Brain microvascular endothelial cell (primary cell): Measurements from ENCODE around the gene PKIG.

Source experiments
- DNase-seq: peaks from one replicate; pipeline ENCODE4 v3.0.0-alpha.2; 2020
- H3K27ac ChIP-seq: fragments of 250-450 bp; sonication (Bioruptor Pico); 2 replicates; pipeline ENCODE4 v1.5.1; 2020; ENCODE audit warnings: mild to moderate bottlenecking, moderate library complexity
- H3K27me3 ChIP-seq: fragments of 250-450 bp; sonication (Bioruptor Pico); replicated peaks from 2 replicates; pipeline ENCODE4 v1.5.1; 2020; ENCODE audit warnings: mild to moderate bottlenecking
- H3K36me3 ChIP-seq: fragments of 250-450 bp; sonication (Bioruptor Pico); replicated peaks from 2 replicates; pipeline ENCODE4 v1.5.1; 2020; ENCODE audit warnings: mild to moderate bottlenecking
- H3K4me3 ChIP-seq: 2 replicates; pipeline ENCODE4 v1.5.1; 2011; ENCODE audit warnings: low read depth, mild to moderate bottlenecking, control low read depth, low read length, moderate library complexity
- in situ Hi-C: cut with HindIII; loops from 2 replicates; pipeline ENCODE4 v1.10.0; 2017; ENCODE audit warnings: low sequenced_read_pairs, low pct_ligation_motif_present
- TF ChIP-seq, protein P1 (sequence below): IDR thresholded peaks from 2 replicates; pipeline ENCODE4 v1.5.1; 2011; ENCODE audit warnings: low read depth, mild to moderate bottlenecking, moderate library complexity, low read length, control low read depth, inconsistent platforms; ENCODE audit errors: missing control alignments

The PKIG gene

GRCh38 chr20:44582311-44583025 is at the start of gene PKIG:
Gene PKIG (plus strand): TSS chr20:44582579. CDS start chr20:44614557, 31,978 bp downstream.
- Histone ChIP-seq H3K27me3 (no peaks in the 10 kb centered on the region), H3K36me3 (no peaks in the 10 kb centered on the region), H3K27ac (peak within 1 kb of the TSS; percentile 41), H3K4me3 (peak within 1 kb of the TSS; percentile 46)
- TF ChIP-seq, protein P1, sequence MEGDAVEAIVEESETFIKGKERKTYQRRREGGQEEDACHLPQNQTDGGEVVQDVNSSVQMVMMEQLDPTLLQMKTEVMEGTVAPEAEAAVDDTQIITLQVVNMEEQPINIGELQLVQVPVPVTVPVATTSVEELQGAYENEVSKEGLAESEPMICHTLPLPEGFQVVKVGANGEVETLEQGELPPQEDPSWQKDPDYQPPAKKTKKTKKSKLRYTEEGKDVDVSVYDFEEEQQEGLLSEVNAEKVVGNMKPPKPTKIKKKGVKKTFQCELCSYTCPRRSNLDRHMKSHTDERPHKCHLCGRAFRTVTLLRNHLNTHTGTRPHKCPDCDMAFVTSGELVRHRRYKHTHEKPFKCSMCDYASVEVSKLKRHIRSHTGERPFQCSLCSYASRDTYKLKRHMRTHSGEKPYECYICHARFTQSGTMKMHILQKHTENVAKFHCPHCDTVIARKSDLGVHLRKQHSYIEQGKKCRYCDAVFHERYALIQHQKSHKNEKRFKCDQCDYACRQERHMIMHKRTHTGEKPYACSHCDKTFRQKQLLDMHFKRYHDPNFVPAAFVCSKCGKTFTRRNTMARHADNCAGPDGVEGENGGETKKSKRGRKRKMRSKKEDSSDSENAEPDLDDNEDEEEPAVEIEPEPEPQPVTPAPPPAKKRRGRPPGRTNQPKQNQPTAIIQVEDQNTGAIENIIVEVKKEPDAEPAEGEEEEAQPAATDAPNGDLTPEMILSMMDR = no peak
- DNase-seq = peak; percentile 58
- in situ Hi-C loops = no loop called here

GRCh38 chr20:44532981-44533331 is 49.4 kb upstream of the PKIG start:
- peak overlapping the region; percentile 21 for H3K27ac ChIP-seq
- in situ Hi-C loops = no loop called here
- H3K36me3 ChIP-seq = no peaks in the 10 kb centered on the region
- H3K4me3 ChIP-seq = no peak overlapping the region
- peak; percentile 52 for DNase-seq
- no peaks in the 10 kb centered on the region for H3K27me3 ChIP-seq
- TF ChIP-seq, protein P1 = no peak

DNA sequence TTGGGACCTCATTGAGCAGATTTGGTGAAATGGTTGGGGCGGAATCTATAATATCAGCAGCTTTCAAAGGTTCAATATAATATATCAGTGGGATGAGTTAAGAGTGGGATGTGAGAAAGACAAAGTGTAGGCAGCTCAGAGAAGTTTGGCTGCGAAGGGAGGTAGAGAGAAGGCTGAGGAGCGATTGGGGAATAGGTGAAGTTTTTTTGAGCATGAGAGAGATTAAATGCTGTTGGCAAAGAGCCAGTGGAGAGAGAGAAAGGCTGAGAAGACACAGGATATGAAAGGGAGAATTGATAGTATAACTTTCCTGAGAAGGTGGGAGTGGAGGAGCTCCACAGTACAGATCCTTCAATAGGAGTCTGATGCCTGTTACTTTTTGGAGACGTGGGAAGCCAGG is 48.5 kb upstream of the PKIG start:
- no peak for DNase-seq
- no peak overlapping the region for H3K4me3 ChIP-seq
- in situ Hi-C loops = no loop called here
- H3K36me3 ChIP-seq = no peaks in the 10 kb centered on the region
- no peaks in the 10 kb centered on the region for H3K27me3 ChIP-seq
- TF ChIP-seq, protein P1 = no peak
- H3K27ac ChIP-seq = no peak overlapping the region

- H3K36me3 ChIP-seq = no peaks in the 10 kb centered on the region
- H3K27me3 ChIP-seq = no peaks in the 10 kb centered on the region
- H3K4me3 ChIP-seq = no peak overlapping the region
- in situ Hi-C loops = no loop called here
- H3K27ac ChIP-seq = no peak overlapping the region
- TF ChIP-seq, protein P1 = no peak
- no peak for DNase-seq
These were observed 46.2 kb upstream of the PKIG start for GRCh38 chr20:44536175-44536574.

GRCh38 chr20:44537993-44538392 is 44.4 kb upstream of the PKIG start:
- Histone ChIP-seq H3K27me3 (no peaks in the 10 kb centered on the region), H3K4me3 (no peak overlapping the region), H3K36me3 (no peaks in the 10 kb centered on the region), H3K27ac (no peak overlapping the region)
- no peak for DNase-seq
- TF ChIP-seq, protein P1 = peak; percentile 31
- in situ Hi-C loops = no loop called here

GRCh38 chr20:44540834-44541233 is 41.5 kb upstream of the PKIG start:
- H3K4me3 ChIP-seq = no peak overlapping the region
- no peaks in the 10 kb centered on the region for H3K27me3 ChIP-seq
- in situ Hi-C loops = no loop called here
- TF ChIP-seq, protein P1 = no peak
- H3K27ac ChIP-seq = peak overlapping the region; percentile 63
- DNase-seq = peak; percentile 86
- H3K36me3 ChIP-seq = no peaks in the 10 kb centered on the region
